ENCODE results near the gene TNNT3.

TNNT3 gene

GRCh38 chr11:1953489-1954266 is 34.2 kb downstream of the TNNT3 start:
- TF ChIP-seq EZH2phosphoT487 (IDR thresholded peaks at IDR 0.05; ENCODE audit: borderline replicate concordance, low read length) (no peak), CTCF (IDR thresholded peaks at IDR 0.05; ENCODE audit: low read depth, low read length, poor library complexity, severe bottlenecking) (no peak)
- H3K4me1 ChIP-seq (ENCODE audit: control insufficient read depth, low read length): no peaks in the 10 kb centered on the region
- no peak overlapping the region for H3K27ac ChIP-seq (ENCODE audit: low read depth, low read length)
- no peaks in the 10 kb centered on the region for H3K9me3 ChIP-seq (ENCODE audit: control insufficient read depth, insufficient read depth, low read length)
- no peak overlapping the region for H3K4me2 ChIP-seq (ENCODE audit: low read length)
- H3K27me3 ChIP-seq (ENCODE audit: control insufficient read depth, low read length): no peaks in the 10 kb centered on the region
- no peaks in the 10 kb centered on the region for H3K36me3 ChIP-seq (ENCODE audit: control insufficient read depth, low read length)
- H3K4me3 ChIP-seq (ENCODE audit: low read length): no peak overlapping the region
- H3F3A ChIP-seq (ENCODE audit: control insufficient read depth, insufficient read depth): no peaks in the 10 kb centered on the region
- no peaks in the 10 kb centered on the region for H4K20me1 ChIP-seq (ENCODE audit: control insufficient read depth, insufficient read depth, low read depth, low read length)
- no peaks in the 10 kb centered on the region for H3K9me2 ChIP-seq (replicated peaks; ENCODE audit: control insufficient read depth, low read length)
- no peaks in the 10 kb centered on the region for H3K79me2 ChIP-seq (ENCODE audit: control insufficient read depth, low read length)

GRCh38 chr11:1958367-1958766 is 38.9 kb downstream of the TNNT3 start:
- TF ChIP-seq EZH2phosphoT487 (IDR thresholded peaks at IDR 0.05; ENCODE audit: borderline replicate concordance, low read length): no peak
- TF ChIP-seq CTCF (IDR thresholded peaks at IDR 0.05; ENCODE audit: low read depth, low read length, poor library complexity, severe bottlenecking): no peak
- Histone ChIP-seq H3K4me1 (ENCODE audit: control insufficient read depth, low read length) (no peaks in the 10 kb centered on the region), H3F3A (ENCODE audit: control insufficient read depth, insufficient read depth) (no peaks in the 10 kb centered on the region), H3K9me3 (ENCODE audit: control insufficient read depth, insufficient read depth, low read length) (no peaks in the 10 kb centered on the region), H3K27ac (ENCODE audit: low read depth, low read length) (no peak overlapping the region), H3K27me3 (ENCODE audit: control insufficient read depth, low read length) (no peaks in the 10 kb centered on the region), H4K20me1 (ENCODE audit: control insufficient read depth, insufficient read depth, low read depth, low read length) (no peaks in the 10 kb centered on the region), H3K4me2 (ENCODE audit: low read length) (no peak overlapping the region), H3K36me3 (ENCODE audit: control insufficient read depth, low read length) (no peaks in the 10 kb centered on the region), H3K4me3 (ENCODE audit: low read length) (no peak overlapping the region), H3K9me2 (replicated peaks; ENCODE audit: control insufficient read depth, low read length) (no peaks in the 10 kb centered on the region), H3K79me2 (ENCODE audit: control insufficient read depth, low read length) (no peaks in the 10 kb centered on the region)

GRCh38 chr11:1959786-1960185 is 40.3 kb downstream of the TNNT3 start:
- Histone ChIP-seq H3K4me2 (ENCODE audit: low read length) (no peak overlapping the region), H3K9me3 (ENCODE audit: control insufficient read depth, insufficient read depth, low read length) (no peaks in the 10 kb centered on the region), H3F3A (ENCODE audit: control insufficient read depth, insufficient read depth) (no peaks in the 10 kb centered on the region), H3K36me3 (ENCODE audit: control insufficient read depth, low read length) (no peaks in the 10 kb centered on the region), H3K4me3 (ENCODE audit: low read length) (no peak overlapping the region), H3K27me3 (ENCODE audit: control insufficient read depth, low read length) (no peaks in the 10 kb centered on the region), H3K79me2 (ENCODE audit: control insufficient read depth, low read length) (no peaks in the 10 kb centered on the region), H3K27ac (ENCODE audit: low read depth, low read length) (no peak overlapping the region), H3K4me1 (ENCODE audit: control insufficient read depth, low read length) (no peaks in the 10 kb centered on the region), H3K9me2 (replicated peaks; ENCODE audit: control insufficient read depth, low read length) (no peaks in the 10 kb centered on the region), H4K20me1 (ENCODE audit: control insufficient read depth, insufficient read depth, low read depth, low read length) (no peaks in the 10 kb centered on the region)
- TF ChIP-seq CTCF (IDR thresholded peaks at IDR 0.05; ENCODE audit: low read depth, low read length, poor library complexity, severe bottlenecking) (no peak), EZH2phosphoT487 (IDR thresholded peaks at IDR 0.05; ENCODE audit: borderline replicate concordance, low read length) (no peak)
